ENCODE data around the gene FLT3. TPM values are rescaled to one million over a fixed set of nuclear protein-coding genes. Genes with fewer than 3 reads are reported as not detected.

FLT3 gene
- total and polyA plus RNA-seq, 2 of the 13 experiments (the other 11 are each of a cell fraction or from before 2014, with no cell fraction given): not detected

DNA sequence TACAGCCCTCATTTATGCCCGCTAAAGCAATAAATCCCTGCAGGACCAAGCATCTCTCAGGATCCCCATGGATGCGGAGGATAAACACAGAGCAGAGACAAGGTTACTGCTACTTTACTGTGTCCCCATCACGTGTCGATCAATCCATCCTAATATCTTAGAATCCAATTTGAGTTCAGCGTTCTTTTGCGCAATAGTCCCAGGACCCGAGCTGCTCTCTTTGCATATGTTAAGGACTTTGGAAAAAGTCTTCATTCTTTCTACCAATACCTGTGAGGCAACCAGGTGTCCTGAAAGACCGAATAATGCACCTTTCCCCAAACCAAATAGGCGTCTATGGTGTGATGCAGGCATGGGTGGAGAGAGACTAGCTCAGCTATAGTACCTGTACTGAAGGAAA, 73.9 kb downstream of the FLT3 start (continued):
- TF ChIP-seq RFX1 (IDR thresholded peaks at IDR 0.05): no peak
- TF ChIP-seq SRSF1 (optimal IDR thresholded peaks at IDR 0.05; ENCODE audit: low read depth, low read length): no peak
- TF ChIP-seq TOPORS (CRISPR knock-in tag; IDR thresholded peaks at IDR 0.05): no peak
- TF ChIP-seq ZFP37 (CRISPR knock-in tag; IDR thresholded peaks at IDR 0.05; ENCODE audit: borderline replicate concordance): no peak
- no peak for TF ChIP-seq ZNF296 (CRISPR knock-in tag; conservative IDR thresholded peaks at IDR 0.05)

GRCh38 chr13:28022848-28023518, 77.4 kb downstream of the FLT3 start:
- WGBS (ENCODE audit: low lambda C conversion rate): 0% methylated on average over 6 of the region's 9 CpGs
- peak; percentile 82 for FAIRE-seq
- TF ChIP-seq HDAC2 (CRISPR knock-in tag; IDR thresholded peaks at IDR 0.05) (peak; percentile 42; the same call in 1 of the 2 replicates), ZFP91 (CRISPR knock-in tag; IDR thresholded peaks at IDR 0.05; ENCODE audit: borderline replicate concordance) (peak; percentile 39; the same call in 1 of the 2 replicates), ZMYM3 (CRISPR knock-in tag; IDR thresholded peaks at IDR 0.05) (0 out of 2 replicates have a peak, but pooled peaks have one; percentile 17), HNF4G (IDR thresholded peaks at IDR 0.05; ENCODE audit: borderline replicate concordance, low read depth, low read length) (0 out of 2 replicates have a peak, but pooled peaks have one; percentile 29), HNF4G (CRISPR knock-in tag; IDR thresholded peaks at IDR 0.05; ENCODE audit: borderline replicate concordance, low read depth) (no peak), NR2C2 (CRISPR knock-in tag; IDR thresholded peaks at IDR 0.05; ENCODE audit: borderline replicate concordance) (peak; percentile 36; the same call in 1 of the 2 replicates), SOX6 (IDR thresholded peaks at IDR 0.05) (no peak), SOX6 (CRISPR knock-in tag; IDR thresholded peaks at IDR 0.05) (0 out of 2 replicates have a peak, but pooled peaks have one; percentile 22), ELF1 (CRISPR knock-in tag; IDR thresholded peaks at IDR 0.05) (0 out of 2 replicates have a peak, but pooled peaks have one; percentile 22), ARID5B (CRISPR knock-in tag; IDR thresholded peaks at IDR 0.05) (peak; percentile 40; the same call in 1 of the 2 replicates), HNF4A (CRISPR knock-in tag; IDR thresholded peaks at IDR 0.05) (peak; percentile 77), TEAD3 (CRISPR knock-in tag; optimal IDR thresholded peaks at IDR 0.05; ENCODE audit: borderline replicate concordance) (peak; percentile 7), ZNF432 (CRISPR knock-in tag; IDR thresholded peaks at IDR 0.05; ENCODE audit: borderline replicate concordance) (no peak)

More at GRCh38 chr13:28022848-28023518, 77.4 kb downstream of the FLT3 start:
- ATAC-seq (peak; percentile 91), DNase-seq (ENCODE audit: low spot score) (peak; percentile 68)
- H3K4me2 ChIP-seq (ENCODE audit: low read depth, low read length): peak overlapping the region; percentile 73
- H3K4me1 ChIP-seq (ENCODE audit: insufficient read depth, low read length): peaks cover 31% of the 10 kb centered on the region
- no peaks in the 10 kb centered on the region for H3K27me3 ChIP-seq (ENCODE audit: control insufficient read depth in 1 of 2, insufficient read depth in 2 of 2, low read length in 2 of 2)
- peak overlapping the region; percentile 54 for H3K27ac ChIP-seq (ENCODE audit: extremely low read length, insufficient read depth, low read length)
- ChIA-PET CTCF (ENCODE audit: low intra/inter-chr PET ratio, low total read pairs) (no interaction called here), POLR2A (no interaction called here)
- H3K36me3 ChIP-seq (replicated peaks in 1 of 2; ENCODE audit: control insufficient read depth in 1 of 2, insufficient read depth in 2 of 2, low read length in 2 of 2): no peaks in the 10 kb centered on the region
- H3K9me3 ChIP-seq (ENCODE audit: low read length): no peaks in the 10 kb centered on the region
- in situ Hi-C loops (cut with HindIII; ENCODE audit: extremely low pct_ligation_motif_present, low pct_unique_long_range_greater_than_20kb): no loop called here
- no TSS peak for BruUV-seq (replicated peaks)
- H3K4me3 ChIP-seq (replicated peaks in 1 of 3; ENCODE audit: insufficient read depth in 1 of 3, low read depth in 2 of 3, low read length in 3 of 3): peak overlapping the region in 2 of 3 experiments; percentile 32 to 40; a peak in 4 of 6 replicates
- peak overlapping the region; percentile 50 for H2AFZ ChIP-seq (ENCODE audit: low read length)
- peak overlapping the region; percentile 37 for H3K9ac ChIP-seq (ENCODE audit: insufficient read depth, low read depth, low read length)
- intact Hi-C loops (cut with micrococcal nuclease; ENCODE audit: unreplicated experiment): no loop called here
- H3K79me2 ChIP-seq (ENCODE audit: insufficient read depth, low read length): no peaks in the 10 kb centered on the region
- no peaks in the 10 kb centered on the region for H4K20me1 ChIP-seq (ENCODE audit: insufficient read depth, low read length)
